PC-3 (cell line): ENCODE measurements around the gene GREB1L. TPM values are rescaled to one million over a fixed set of nuclear protein-coding genes. Genes with fewer than 3 reads are reported as not detected.

Experiments
- ATAC-seq: fragments of 200-7000 bp; cut with Tn5 transposase; 2 replicates; pipeline ENCODE4 v1.9.1; 2020; ENCODE audit warnings: mild to moderate bottlenecking, moderate library complexity
- BruUV-seq: library from RNA; stranded (reverse); fragments of 400-500 nt; replicated peaks from 2 replicates; lab custom pipeline; 2021; lab: Mats Ljungman, UMichigan
- CTCF ChIA-PET: fragments of 300-600 bp; sonication (Branson Sonifier 250); formaldehyde crosslinking; loops from one replicate; lab custom pipeline; 2022; ENCODE audit warnings: antibody characterized with exemption; lab: Charles Lee
- POLR2A ChIA-PET: fragments of 300-600 bp; sonication (Branson Sonifier 250); formaldehyde crosslinking; loops from one replicate; lab custom pipeline; 2022; ENCODE audit warnings: antibody characterized with exemption; ENCODE audit not compliant: unreplicated experiment; lab: Charles Lee
- DNase-seq: peaks from one replicate; pipeline ENCODE4 v3.0.0-alpha.2; 2015
- H2AFZ ChIP-seq: fragments of 300-600 bp; sonication (generic); 2 replicates; pipeline ENCODE4 v1.6.0; 2016; ENCODE audit warnings: antibody characterized with exemption, low read length
- H3F3A ChIP-seq: fragments of 300-600 bp; sonication (generic); one replicate; pipeline ENCODE4 v1.6.0; 2017; ENCODE audit warnings: antibody characterized with exemption, low read length, control low read depth, mild to moderate bottlenecking; ENCODE audit not compliant: unreplicated experiment
- H3K27ac ChIP-seq: fragments of 300-600 bp; sonication (generic); 2 replicates; pipeline ENCODE4 v1.5.1; 2016; ENCODE audit warnings: mild to moderate bottlenecking, low read length
- H3K27me3 ChIP-seq: fragments of 300-600 bp; sonication (generic); 2 replicates; pipeline ENCODE4 v1.6.1; 2016; ENCODE audit warnings: low read length, mixed read lengths
- H3K36me3 ChIP-seq: fragments of 300-600 bp; sonication (generic); 2 replicates; pipeline ENCODE4 v1.6.1; 2016; ENCODE audit warnings: low read depth, mixed run types, low read length, mixed read lengths
- H3K4me1 ChIP-seq: fragments of 300-600 bp; sonication (generic); 2 replicates; pipeline ENCODE4 v1.5.1; 2016; ENCODE audit warnings: low read length; ENCODE audit not compliant: insufficient read depth
- H3K4me2 ChIP-seq: fragments of 300-600 bp; sonication (generic); 2 replicates; pipeline ENCODE4 v1.6.0; 2016; ENCODE audit warnings: low read length
- H3K4me3 ChIP-seq: fragments of 300-600 bp; sonication (generic); 2 replicates; pipeline ENCODE4 v1.5.1; 2016; ENCODE audit warnings: mild to moderate bottlenecking, low read length, mixed read lengths
- H3K79me2 ChIP-seq: fragments of 300-600 bp; sonication (generic); 2 replicates; pipeline ENCODE4 v1.6.1; 2017; ENCODE audit warnings: low read length, mixed read lengths
- H3K9ac ChIP-seq: fragments of 300-600 bp; sonication (generic); 2 replicates; pipeline ENCODE4 v1.6.0; 2016; ENCODE audit warnings: mild to moderate bottlenecking, low read length
- H3K9me2 ChIP-seq: fragments of 300-600 bp; sonication (generic); replicated peaks from 2 replicates; pipeline ENCODE4 v1.6.1; 2016; ENCODE audit warnings: mixed run types, low read length, mixed read lengths
- H3K9me3 ChIP-seq: fragments of 300-600 bp; sonication (generic); 2 replicates; pipeline ENCODE4 v1.6.1; 2016; ENCODE audit warnings: low read length, mixed read lengths
- H4K20me1 ChIP-seq: fragments of 300-600 bp; sonication (generic); 2 replicates; pipeline ENCODE4 v1.6.1; 2016; ENCODE audit warnings: low read length, mixed read lengths
- CTCF ChIP-seq: fragments of 300-600 bp; sonication (generic); conservative IDR thresholded peaks from 2 replicates; pipeline ENCODE4 v1.5.1; 2017; ENCODE audit warnings: antibody characterized with exemption, low read depth, mild to moderate bottlenecking, low read length
- EZH2 ChIP-seq: fragments of 300-600 bp; sonication (generic); IDR thresholded peaks from one replicate; pipeline ENCODE4 v1.6.1; 2017; ENCODE audit warnings: antibody characterized with exemption, mild to moderate bottlenecking, low read length; ENCODE audit not compliant: unreplicated experiment
- EZH2phosphoT487 ChIP-seq: fragments of 300-600 bp; sonication (generic); IDR thresholded peaks from 2 replicates; pipeline ENCODE4 v1.6.1; 2018; ENCODE audit warnings: mild to moderate bottlenecking, antibody characterized with exemption, low read length, borderline replicate concordance
- intact Hi-C: fragments of 100-400 bp; cut with micrococcal nuclease; formaldehyde crosslinking; loops from 2 replicates; pipeline ENCODE4 v1.9.0; 2023
- total RNA-seq: library from RNA; depleted of rRNA; stranded (reverse); fragments of >200 nt; gene quantifications from 2 replicates; pipeline ENCODE4 v1.2.3, GENCODE V29; 2014

The GREB1L gene
- total RNA-seq, 1 experiment from 2014 or later = 10.3 TPM

- CTCF ChIA-PET = no interaction called here
- no peaks in the 10 kb centered on the region for H4K20me1 ChIP-seq
- TF ChIP-seq CTCF = no peak
- no peak for TF ChIP-seq EZH2
- no peak for TF ChIP-seq EZH2phosphoT487
These were observed 296.2 kb downstream of the GREB1L start for GRCh38 chr18:21538230-21538629.

GRCh38 chr18:21546423-21546822 lies 304.4 kb downstream of the GREB1L start:
- H2AFZ ChIP-seq = no peak overlapping the region
- BruUV-seq = no TSS peak
- CTCF ChIA-PET = no interaction called here

More at GRCh38 chr18:21538230-21538629, 296.2 kb downstream of the GREB1L start:
- POLR2A ChIA-PET = no interaction called here
- intact Hi-C loops = no loop called here
- Histone ChIP-seq H3K27ac (no peak overlapping the region), H3K4me2 (no peak overlapping the region), H3K4me1 (peaks cover 8% of the 10 kb centered on the region), H2AFZ (no peak overlapping the region), H3K27me3 (no peaks in the 10 kb centered on the region), H3K79me2 (no peaks in the 10 kb centered on the region), H3K36me3 (peaks cover 15% of the 10 kb centered on the region; the same call in 1 of the 2 replicates), H3K9ac (no peak overlapping the region), H3K9me2 (no peaks in the 10 kb centered on the region), H3K4me3 (no peak overlapping the region), H3K9me3 (no peaks in the 10 kb centered on the region), H3F3A (no peaks in the 10 kb centered on the region)
- peak; percentile 3 for DNase-seq
- ATAC-seq = no peak
- no TSS peak for BruUV-seq

More at GRCh38 chr18:21546423-21546822, 304.4 kb downstream of the GREB1L start:
- DNase-seq (no peak), ATAC-seq (no peak)
- POLR2A ChIA-PET = no interaction called here
- H3K9ac ChIP-seq = no peak overlapping the region
- TF ChIP-seq CTCF = no peak
- no peak for TF ChIP-seq EZH2phosphoT487
- TF ChIP-seq EZH2 = no peak
- H3K9me2 ChIP-seq = no peaks in the 10 kb centered on the region
- no peaks in the 10 kb centered on the region for H3K79me2 ChIP-seq
- no peaks in the 10 kb centered on the region for H3F3A ChIP-seq
- no peaks in the 10 kb centered on the region for H4K20me1 ChIP-seq
- no peaks in the 10 kb centered on the region for H3K27me3 ChIP-seq
- peaks cover 4% of the 10 kb centered on the region for H3K36me3 ChIP-seq
- H3K9me3 ChIP-seq = no peaks in the 10 kb centered on the region
- H3K4me1 ChIP-seq = no peaks in the 10 kb centered on the region
- H3K4me3 ChIP-seq = no peak overlapping the region
- no peak overlapping the region for H3K27ac ChIP-seq
- intact Hi-C loops = no loop called here
- no peak overlapping the region for H3K4me2 ChIP-seq
